Gastrocnemius medialis (tissue), 4 donors: Measurements from ENCODE around the gene WNT3A. TPM values are rescaled to one million over a fixed set of nuclear protein-coding genes. Genes with fewer than 3 reads are reported as not detected.

Source experiments
- ATAC-seq, 2 donors: fragments of 150-250 bp; one replicate each; pipeline ENCODE4 v1.9.1; 2016
- DNase-seq, 2 donors: peaks; one replicate each; pipeline ENCODE4 v3.0.0-alpha.2; 2019
- H3K27ac ChIP-seq, 4 donors: fragments of 200-600 bp; sonication (generic); 1 replicate in 1 of 4; 2 replicates in 3 of 4; pipeline ENCODE4 v1.5.1; 2016 to 2018; ENCODE audit warnings: mild to moderate bottlenecking in 2 of 4, moderate library complexity in 1 of 4
- H3K27me3 ChIP-seq, 3 donors: fragments of 200-600 bp; sonication (generic) in 2 of 3; 1 replicate in 1 of 3; 2 replicates in 2 of 3; pipeline versions ENCODE4 v1.5.1 to v1.6.0; 2016 to 2019; ENCODE audit warnings: mild to moderate bottlenecking in 1 of 3, moderate library complexity in 1 of 3
- H3K36me3 ChIP-seq, 2 donors: fragments of 200-600 bp; sonication (generic) in 1 of 2; one replicate each; pipeline ENCODE4 v1.5.1; 2017 to 2018
- H3K4me1 ChIP-seq, 2 donors: fragments of 200-600 bp; sonication (generic) in 1 of 2; one replicate each; pipeline ENCODE4 v1.5.1; 2016 to 2017; ENCODE audit warnings: mild to moderate bottlenecking in 2 of 2
- H3K4me3 ChIP-seq, 4 donors: fragments of 200-600 bp; sonication (generic) in 3 of 4; 1 replicate in 1 of 4; 2 replicates in 3 of 4; pipeline ENCODE4 v1.5.1; 2016 to 2019; ENCODE audit warnings: mild to moderate bottlenecking in 2 of 4
- H3K9me3 ChIP-seq, 3 donors: fragments of 200-600 bp; sonication (generic) in 2 of 3; 1 replicate in 1 of 3; 2 replicates in 2 of 3; pipeline ENCODE4 v1.5.1; 2016 to 2019
- CTCF ChIP-seq, 5 experiments: fragments of 450-650 bp in 3 of 5; fragments of 200-600 bp in 2 of 5; sonication (generic) in 2 of 5; IDR thresholded peaks in 4 of 5; conservative IDR thresholded peaks in 1 of 5; 1 replicate in 4 of 5; 2 replicates in 1 of 5; pipeline ENCODE4 v1.5.1; 2016 to 2019; ENCODE audit warnings: antibody characterized with exemption in 5 of 5, mild to moderate bottlenecking in 3 of 5, moderate library complexity in 3 of 5
- POLR2A ChIP-seq, 2 donors: fragments of 450-650 bp; IDR thresholded peaks; one replicate each; pipeline ENCODE4 v1.6.1; 2017; ENCODE audit warnings: antibody characterized with exemption in 2 of 2, mild to moderate bottlenecking in 2 of 2, moderate library complexity in 2 of 2
- in situ Hi-C, 4 donors: fragments of 200-750 bp; cut with MboI; loops; one replicate each; pipeline versions ENCODE4 v1.15.0 to v1.8.0; 2017; ENCODE audit warnings: low sequenced_read_pairs in 4 of 4
- intact Hi-C: fragments of 100-400 bp; cut with DNase I; formaldehyde crosslinking; loops from one replicate; pipeline ENCODE4 v1.15.1; 2023; ENCODE audit warnings: low total_unique reads
- total RNA-seq, 4 donors: library from RNA; depleted of rRNA; stranded (reverse); fragments of >200 nt; gene quantifications; one replicate each; pipeline versions ENCODE4 v1.1.0 to v1.2.3, GENCODE V29; 2016

The WNT3A gene
- total RNA-seq, 4 donors from 2014 or later, result not detected

- Histone ChIP-seq H3K27ac (no peak overlapping the region), H3K4me3 (no peak overlapping the region), H3K4me1 (no peaks in the 10 kb centered on the region), H3K36me3 (no peaks in the 10 kb centered on the region), H3K27me3 (peaks cover 0 to 27% (median 9%) of the 10 kb centered on the region in 3 donors), H3K9me3 (no peaks in the 10 kb centered on the region)
- in situ Hi-C loops (loop anchor here in 1 of 4 donors (25.0 kb wide), 1 partner anchor 313 kb away; no protein-coding TSS in a partner anchor), intact Hi-C loops (loop anchor here (10.0 kb wide), 1 partner anchor 70 kb away; the partner anchor contains the start of gene WNT3A)
- no peak for DNase-seq
- TF ChIP-seq POLR2A (IDR thresholded peaks at IDR 0.05), result no peak
- no peak for TF ChIP-seq CTCF (IDR thresholded peaks at IDR 0.05 in 4 of 5, conservative IDR thresholded peaks at IDR 0.05 in 1 of 5)
- no peak for ATAC-seq
Observed at GRCh38 chr1:228074954-228075730, 68.3 kb downstream of the WNT3A start.

- Histone ChIP-seq H3K9me3 (no peaks in the 10 kb centered on the region), H3K27me3 (peaks cover 0 to 25% (median 6%) of the 10 kb centered on the region in 3 donors), H3K4me1 (peaks cover 0 to under 1% of the 10 kb centered on the region in 2 donors), H3K4me3 (no peak overlapping the region), H3K36me3 (no peaks in the 10 kb centered on the region), H3K27ac (no peak overlapping the region)
- DNase-seq (no peak), ATAC-seq (no peak)
- in situ Hi-C loops (loop anchor here in 1 of 4 donors (25.0 kb wide), 1 partner anchor 314 kb away; no protein-coding TSS in a partner anchor), intact Hi-C loops (loop anchor here (10.0 kb wide), 1 partner anchor 71 kb away; the partner anchor contains the start of gene WNT3A)
- TF ChIP-seq CTCF (IDR thresholded peaks at IDR 0.05 in 4 of 5, conservative IDR thresholded peaks at IDR 0.05 in 1 of 5), result no peak
- no peak for TF ChIP-seq POLR2A (IDR thresholded peaks at IDR 0.05)
Observed at GRCh38 chr1:228075801-228076271, 69.0 kb downstream of the WNT3A start.

GRCh38 chr1:228076796-228077430, 70.1 kb downstream of the WNT3A start:
- peaks cover 0 to 20% (median 3%) of the 10 kb centered on the region in 3 donors for H3K27me3 ChIP-seq
- no peak for ATAC-seq
- H3K4me3 ChIP-seq, result no peak overlapping the region
- no peaks in the 10 kb centered on the region for H3K9me3 ChIP-seq
- H3K36me3 ChIP-seq, result no peaks in the 10 kb centered on the region
- DNase-seq, result peak in 1 of 2 donors; percentile 14
- intact Hi-C loops, result loop anchor here (10.0 kb wide), 1 partner anchor 72 kb away; the partner anchor contains the start of gene WNT3A
- no peak overlapping the region for H3K27ac ChIP-seq
- TF ChIP-seq POLR2A (IDR thresholded peaks at IDR 0.05) (no peak), CTCF (IDR thresholded peaks at IDR 0.05 in 4 of 5, conservative IDR thresholded peaks at IDR 0.05 in 1 of 5) (no peak)
- in situ Hi-C loops, result loop anchor here in 1 of 4 donors (25.0 kb wide), 1 partner anchor 315 kb away; no protein-coding TSS in a partner anchor
- peaks cover 7 to 10% of the 10 kb centered on the region in 2 donors for H3K4me1 ChIP-seq

- no peaks in the 10 kb centered on the region for H3K36me3 ChIP-seq
- H3K27ac ChIP-seq, result no peak overlapping the region
- in situ Hi-C loops (loop anchor here in 1 of 4 donors (25.0 kb wide), 1 partner anchor 315 kb away; no protein-coding TSS in a partner anchor), intact Hi-C loops (loop anchor here (10.0 kb wide), 1 partner anchor 73 kb away; the partner anchor contains the start of gene WNT3A)
- peaks cover 0 to 20% (median 3%) of the 10 kb centered on the region in 3 donors for H3K27me3 ChIP-seq
- H3K4me1 ChIP-seq, result peaks cover 7 to 10% of the 10 kb centered on the region in 2 donors
- TF ChIP-seq CTCF (IDR thresholded peaks at IDR 0.05 in 4 of 5, conservative IDR thresholded peaks at IDR 0.05 in 1 of 5) (no peak), POLR2A (IDR thresholded peaks at IDR 0.05) (no peak)
- ATAC-seq (no peak), DNase-seq (peak in 1 of 2 donors; percentile 9)
- H3K9me3 ChIP-seq, result no peaks in the 10 kb centered on the region
- H3K4me3 ChIP-seq, result no peak overlapping the region
Observed at GRCh38 chr1:228077565-228078330, 71.0 kb downstream of the WNT3A start.
